ENCODE results near the gene ADAMTSL1.

The ADAMTSL1 gene

DNA sequence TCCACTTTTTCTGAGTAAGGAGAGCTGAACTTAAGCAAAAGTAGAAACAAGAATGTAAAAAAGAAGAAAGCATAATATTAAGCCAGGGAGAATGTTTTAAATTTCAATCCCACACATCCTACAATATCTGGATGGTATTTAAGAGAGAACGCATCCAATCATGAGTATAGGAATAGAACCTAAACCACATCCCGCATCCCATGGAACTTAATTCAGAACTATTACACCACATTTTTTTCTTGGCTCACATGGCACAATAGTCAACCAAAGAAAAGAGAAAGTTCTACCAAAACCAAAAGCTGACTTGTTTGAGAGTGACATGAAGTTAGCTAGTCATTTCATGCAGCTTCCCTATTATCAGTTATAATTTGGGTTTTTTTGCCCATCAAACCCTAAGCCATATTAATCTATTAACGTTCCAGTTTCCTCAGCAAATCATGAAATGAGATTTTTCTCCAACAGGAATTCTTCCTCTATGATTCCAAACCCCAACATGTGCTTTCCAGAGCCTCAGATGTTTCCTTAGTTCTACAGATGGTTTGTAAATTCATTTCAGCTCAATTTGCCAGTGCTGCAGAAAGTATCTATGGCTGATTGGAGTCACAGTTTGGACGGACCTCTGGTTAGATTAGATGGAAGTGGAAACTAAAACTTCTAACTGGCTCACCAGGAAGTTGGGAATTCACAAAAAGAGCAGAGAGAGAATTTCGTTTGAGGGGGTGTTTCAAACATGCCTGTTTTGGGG, 22.5 kb downstream of the ADAMTSL1 start:
- TF ChIP-seq, protein P1, sequence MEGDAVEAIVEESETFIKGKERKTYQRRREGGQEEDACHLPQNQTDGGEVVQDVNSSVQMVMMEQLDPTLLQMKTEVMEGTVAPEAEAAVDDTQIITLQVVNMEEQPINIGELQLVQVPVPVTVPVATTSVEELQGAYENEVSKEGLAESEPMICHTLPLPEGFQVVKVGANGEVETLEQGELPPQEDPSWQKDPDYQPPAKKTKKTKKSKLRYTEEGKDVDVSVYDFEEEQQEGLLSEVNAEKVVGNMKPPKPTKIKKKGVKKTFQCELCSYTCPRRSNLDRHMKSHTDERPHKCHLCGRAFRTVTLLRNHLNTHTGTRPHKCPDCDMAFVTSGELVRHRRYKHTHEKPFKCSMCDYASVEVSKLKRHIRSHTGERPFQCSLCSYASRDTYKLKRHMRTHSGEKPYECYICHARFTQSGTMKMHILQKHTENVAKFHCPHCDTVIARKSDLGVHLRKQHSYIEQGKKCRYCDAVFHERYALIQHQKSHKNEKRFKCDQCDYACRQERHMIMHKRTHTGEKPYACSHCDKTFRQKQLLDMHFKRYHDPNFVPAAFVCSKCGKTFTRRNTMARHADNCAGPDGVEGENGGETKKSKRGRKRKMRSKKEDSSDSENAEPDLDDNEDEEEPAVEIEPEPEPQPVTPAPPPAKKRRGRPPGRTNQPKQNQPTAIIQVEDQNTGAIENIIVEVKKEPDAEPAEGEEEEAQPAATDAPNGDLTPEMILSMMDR (conservative IDR thresholded peaks at IDR 0.05; ENCODE audit: low read depth, low read length): no peak
- no peak overlapping the region for H3K4me3 ChIP-seq (ENCODE audit: low read length)
- DNase-seq (ENCODE audit: low read depth): no peak

DNA sequence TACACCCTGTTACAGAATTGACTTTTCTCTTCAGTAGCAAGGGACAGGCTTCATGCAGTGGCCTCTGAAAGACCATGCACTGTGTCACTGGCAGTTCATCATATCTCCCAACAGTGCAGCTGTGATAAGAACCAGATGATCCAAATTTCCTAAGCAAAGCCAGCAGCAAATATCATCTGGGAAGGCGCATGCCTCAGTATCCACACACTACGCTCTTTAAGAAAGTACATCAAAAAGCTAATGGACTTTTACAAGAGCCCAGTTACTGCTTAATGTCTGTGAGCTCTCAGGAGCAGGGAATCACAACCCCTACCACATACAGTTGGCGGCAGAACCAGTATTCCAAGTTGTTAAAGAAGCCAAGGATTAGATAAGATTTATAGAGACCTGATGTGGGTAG, 25.1 kb downstream of the ADAMTSL1 start:
- DNase-seq (ENCODE audit: low read depth): no peak
- H3K4me3 ChIP-seq (ENCODE audit: low read length): no peak overlapping the region
- TF ChIP-seq, protein P1 (conservative IDR thresholded peaks at IDR 0.05; ENCODE audit: low read depth, low read length): no peak

DNA sequence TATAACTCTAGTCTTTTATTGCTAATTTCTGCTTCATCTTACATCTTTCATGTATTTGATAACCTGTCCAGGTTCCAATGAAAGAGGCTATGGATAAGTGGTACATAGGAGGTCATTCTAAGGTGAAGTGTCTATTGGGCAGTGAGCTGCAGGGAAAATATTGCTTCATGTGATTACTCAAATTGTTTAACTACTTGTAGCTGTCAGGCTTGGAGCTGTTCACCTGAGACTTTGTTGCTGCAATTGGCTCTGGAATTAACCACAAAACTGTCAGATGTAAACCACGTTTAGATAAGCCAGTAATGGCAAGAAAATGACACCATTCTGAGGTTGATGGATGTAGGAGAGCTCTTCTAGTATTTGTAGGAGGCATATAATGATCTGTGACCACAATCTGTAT, 26.0 kb downstream of the ADAMTSL1 start:
- TF ChIP-seq, protein P1 (conservative IDR thresholded peaks at IDR 0.05; ENCODE audit: low read depth, low read length): no peak
- H3K4me3 ChIP-seq (ENCODE audit: low read length): no peak overlapping the region
- DNase-seq (ENCODE audit: low read depth): no peak

DNA sequence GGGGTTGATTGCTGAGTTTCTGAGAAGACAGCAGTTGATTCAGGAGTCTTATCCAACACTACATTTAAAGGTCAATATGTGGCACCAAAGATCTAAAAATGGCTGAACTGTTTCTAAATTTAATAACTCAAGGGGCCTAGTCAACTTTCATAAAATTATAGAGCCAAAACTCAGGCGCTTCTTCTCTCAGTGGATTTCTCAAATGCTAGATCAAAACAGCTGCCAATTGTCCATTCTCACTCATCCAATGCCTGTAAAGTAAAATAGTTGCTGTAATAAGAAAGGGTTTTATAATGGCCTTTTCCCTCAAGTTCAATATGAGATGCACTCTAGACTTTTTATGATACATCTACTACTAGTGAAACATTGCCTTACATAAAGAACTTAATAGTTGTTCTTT, 26.5 kb downstream of the ADAMTSL1 start:
- no peak overlapping the region for H3K4me3 ChIP-seq (ENCODE audit: low read length)
- TF ChIP-seq, protein P1 (conservative IDR thresholded peaks at IDR 0.05; ENCODE audit: low read depth, low read length): no peak
- DNase-seq (ENCODE audit: low read depth): no peak

DNA sequence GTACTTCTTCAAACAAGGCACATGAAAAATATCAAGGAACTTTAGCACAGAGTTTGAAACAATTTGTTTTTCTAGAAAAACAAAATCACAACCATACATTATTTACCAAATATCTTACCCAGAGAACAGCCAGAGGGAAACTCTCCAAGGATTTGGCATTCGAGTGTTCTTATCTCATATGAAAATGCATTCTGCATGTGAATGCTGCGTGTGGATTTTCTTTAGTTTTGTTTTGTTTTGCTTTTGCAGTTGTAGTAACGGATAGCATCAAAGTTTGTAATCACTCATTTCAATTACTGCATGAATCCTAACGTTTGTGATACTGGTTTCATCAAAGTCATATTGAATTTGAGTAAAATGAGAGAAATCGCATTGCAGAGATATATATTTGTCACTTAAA, 28.0 kb downstream of the ADAMTSL1 start:
- DNase-seq (ENCODE audit: low read depth): no peak
- TF ChIP-seq, protein P1 (conservative IDR thresholded peaks at IDR 0.05; ENCODE audit: low read depth, low read length): no peak
- no peak overlapping the region for H3K4me3 ChIP-seq (ENCODE audit: low read length)

DNA sequence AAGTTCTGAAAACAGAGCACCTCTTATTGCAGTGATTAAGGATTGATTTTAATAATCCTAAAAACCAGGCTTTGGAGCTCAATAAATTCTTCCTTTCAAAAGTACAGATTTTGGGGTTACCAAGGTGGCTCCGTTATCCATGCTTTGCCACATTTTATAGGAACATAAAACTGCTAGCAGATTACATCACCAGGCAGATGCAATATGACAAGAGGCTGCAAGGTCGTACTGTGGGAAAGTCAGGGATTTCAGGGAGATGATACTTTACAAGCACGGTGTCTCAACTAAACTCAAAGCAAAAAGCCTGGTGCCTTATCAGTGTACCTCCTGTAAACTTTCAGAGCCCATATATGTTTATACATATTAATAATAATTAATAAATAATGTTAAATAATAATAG, 28.6 kb downstream of the ADAMTSL1 start:
- DNase-seq (ENCODE audit: low read depth): no peak
- H3K4me3 ChIP-seq (ENCODE audit: low read length): no peak overlapping the region
- TF ChIP-seq, protein P1 (conservative IDR thresholded peaks at IDR 0.05; ENCODE audit: low read depth, low read length): no peak

DNA sequence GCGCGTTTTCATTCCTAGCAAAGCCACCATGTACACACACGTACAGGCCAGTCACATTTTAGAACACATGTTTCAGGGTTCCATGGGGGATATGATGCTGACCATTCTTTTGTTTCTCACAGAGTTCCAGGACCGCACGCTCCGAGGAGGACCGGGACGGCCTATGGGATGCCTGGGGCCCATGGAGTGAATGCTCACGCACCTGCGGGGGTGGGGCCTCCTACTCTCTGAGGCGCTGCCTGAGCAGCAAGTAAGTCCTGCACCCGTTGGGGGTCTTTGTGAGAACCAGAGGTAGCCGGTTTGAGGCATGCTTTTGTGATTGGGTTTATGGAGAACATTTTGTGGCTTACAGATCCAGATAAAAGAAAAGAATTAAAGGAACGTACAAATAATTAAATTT, 30.8 kb downstream of the ADAMTSL1 start:
- no peak overlapping the region for H3K4me3 ChIP-seq (ENCODE audit: low read length)
- DNase-seq (ENCODE audit: low read depth): no peak
- TF ChIP-seq, protein P1 (conservative IDR thresholded peaks at IDR 0.05; ENCODE audit: low read depth, low read length): no peak
